OCI-LY1 (cell line): ENCODE data around the gene WDFY4.

Experiments used
- H2AFZ ChIP-seq: fragments of 200-600 bp; sonication (generic), shearing (Covaris generic); 2 replicates; pipeline ENCODE4 v1.6.0; 2014; ENCODE audit warnings: antibody characterized with exemption, mild to moderate bottlenecking, low read length
- H3F3A ChIP-seq: fragments of 200-600 bp; sonication (generic), shearing (Covaris generic); 2 replicates; pipeline ENCODE4 v1.6.0; 2014; ENCODE audit warnings: mild to moderate bottlenecking, antibody characterized with exemption, low read length, moderate library complexity; ENCODE audit not compliant: insufficient read depth
- H3K27ac ChIP-seq: fragments of 200-600 bp; sonication (generic); 2 replicates; pipeline ENCODE4 v1.5.1; 2014; ENCODE audit warnings: low read length, mixed run types, mild to moderate bottlenecking, low read depth; ENCODE audit not compliant: poor library complexity, severe bottlenecking
- H3K27me3 ChIP-seq: fragments of 200-600 bp; sonication (generic); 2 replicates; pipeline ENCODE4 v1.6.0; 2014; ENCODE audit warnings: antibody characterized with exemption, mild to moderate bottlenecking, low read length, moderate library complexity; ENCODE audit not compliant: insufficient read depth
- H3K36me3 ChIP-seq: fragments of 200-600 bp; sonication (generic); 2 replicates; pipeline ENCODE4 v1.6.1; 2014; ENCODE audit warnings: mild to moderate bottlenecking, antibody characterized with exemption, low read length, moderate library complexity, mixed read lengths; ENCODE audit not compliant: insufficient read depth
- H3K4me1 ChIP-seq: fragments of 200-600 bp; sonication (generic); 2 replicates; pipeline ENCODE4 v1.5.1; 2014; ENCODE audit warnings: mild to moderate bottlenecking, low read length, moderate library complexity; ENCODE audit not compliant: insufficient read depth, severe bottlenecking
- H3K4me2 ChIP-seq: fragments of 200-600 bp; sonication (generic), shearing (Covaris generic); 2 replicates; pipeline ENCODE4 v1.6.1; 2014; ENCODE audit warnings: low read length
- H3K4me3 ChIP-seq: fragments of 200-600 bp; sonication (generic); 2 replicates; pipeline ENCODE4 v1.5.1; 2014; ENCODE audit warnings: low read length, low read depth, mild to moderate bottlenecking, mixed read lengths; ENCODE audit not compliant: poor library complexity, severe bottlenecking
- H3K79me2 ChIP-seq: fragments of 200-600 bp; shearing (Covaris generic); 2 replicates; pipeline ENCODE4 v1.6.1; 2016; ENCODE audit warnings: mixed run types, low read length, mixed read lengths; ENCODE audit not compliant: insufficient read depth
- H3K9ac ChIP-seq: fragments of 200-600 bp; sonication (generic), shearing (Covaris generic); 2 replicates; pipeline ENCODE4 v1.6.1; 2014; ENCODE audit warnings: mild to moderate bottlenecking, low read length, mixed read lengths
- H3K9me2 ChIP-seq: fragments of 200-600 bp; sonication (generic), shearing (Covaris generic); 2 replicates; pipeline ENCODE4 v1.6.1; 2014; ENCODE audit warnings: low read depth, mild to moderate bottlenecking, low read length, mixed read lengths
- H3K9me3 ChIP-seq: fragments of 200-600 bp; shearing (Covaris generic); 2 replicates; pipeline ENCODE4 v1.6.1; 2014; ENCODE audit warnings: low read length, mixed read lengths
- H4K20me1 ChIP-seq: fragments of 200-600 bp; sonication (generic), shearing (Covaris generic); 2 replicates; pipeline ENCODE4 v1.6.0; 2016; ENCODE audit warnings: mild to moderate bottlenecking, low read length; ENCODE audit not compliant: insufficient read depth
- EZH2 ChIP-seq: fragments of 200-600 bp; sonication (generic), shearing (Covaris generic); IDR thresholded peaks from 2 replicates; pipeline ENCODE4 v1.8.0; 2017; ENCODE audit warnings: borderline replicate concordance, mixed run types, mild to moderate bottlenecking, antibody characterized with exemption, low read length, moderate library complexity, mixed read lengths
- TF ChIP-seq, protein P1 (sequence below): fragments of 200-600 bp; sonication (generic), shearing (Covaris generic); IDR thresholded peaks from 2 replicates; pipeline ENCODE4 v1.5.1; 2017; ENCODE audit warnings: mild to moderate bottlenecking, antibody characterized with exemption, low read length, moderate library complexity, mixed read lengths

WDFY4 gene

GRCh38 chr10:48681740-48682139 is 2.9 kb upstream of the WDFY4 start:
- Histone ChIP-seq H3K9me3 (peaks cover 17% of the 10 kb centered on the region), H3K27ac (peak overlapping the region; percentile 99), H3K9ac (no peak overlapping the region), H3K4me1 (peaks cover 52% of the 10 kb centered on the region), H3K4me2 (no peak overlapping the region), H3K9me2 (no peaks in the 10 kb centered on the region), H3K79me2 (peaks cover 9% of the 10 kb centered on the region), H3F3A (0 out of 2 replicates have a peak, but pooled peaks cover 13% of the 10 kb centered on the region), H2AFZ (no peak overlapping the region), H3K27me3 (no peaks in the 10 kb centered on the region), H3K4me3 (no peak overlapping the region), H3K36me3 (no peaks in the 10 kb centered on the region), H4K20me1 (no peaks in the 10 kb centered on the region)
- TF ChIP-seq, protein P1, sequence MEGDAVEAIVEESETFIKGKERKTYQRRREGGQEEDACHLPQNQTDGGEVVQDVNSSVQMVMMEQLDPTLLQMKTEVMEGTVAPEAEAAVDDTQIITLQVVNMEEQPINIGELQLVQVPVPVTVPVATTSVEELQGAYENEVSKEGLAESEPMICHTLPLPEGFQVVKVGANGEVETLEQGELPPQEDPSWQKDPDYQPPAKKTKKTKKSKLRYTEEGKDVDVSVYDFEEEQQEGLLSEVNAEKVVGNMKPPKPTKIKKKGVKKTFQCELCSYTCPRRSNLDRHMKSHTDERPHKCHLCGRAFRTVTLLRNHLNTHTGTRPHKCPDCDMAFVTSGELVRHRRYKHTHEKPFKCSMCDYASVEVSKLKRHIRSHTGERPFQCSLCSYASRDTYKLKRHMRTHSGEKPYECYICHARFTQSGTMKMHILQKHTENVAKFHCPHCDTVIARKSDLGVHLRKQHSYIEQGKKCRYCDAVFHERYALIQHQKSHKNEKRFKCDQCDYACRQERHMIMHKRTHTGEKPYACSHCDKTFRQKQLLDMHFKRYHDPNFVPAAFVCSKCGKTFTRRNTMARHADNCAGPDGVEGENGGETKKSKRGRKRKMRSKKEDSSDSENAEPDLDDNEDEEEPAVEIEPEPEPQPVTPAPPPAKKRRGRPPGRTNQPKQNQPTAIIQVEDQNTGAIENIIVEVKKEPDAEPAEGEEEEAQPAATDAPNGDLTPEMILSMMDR = no peak
- TF ChIP-seq EZH2 = no peak

DNA sequence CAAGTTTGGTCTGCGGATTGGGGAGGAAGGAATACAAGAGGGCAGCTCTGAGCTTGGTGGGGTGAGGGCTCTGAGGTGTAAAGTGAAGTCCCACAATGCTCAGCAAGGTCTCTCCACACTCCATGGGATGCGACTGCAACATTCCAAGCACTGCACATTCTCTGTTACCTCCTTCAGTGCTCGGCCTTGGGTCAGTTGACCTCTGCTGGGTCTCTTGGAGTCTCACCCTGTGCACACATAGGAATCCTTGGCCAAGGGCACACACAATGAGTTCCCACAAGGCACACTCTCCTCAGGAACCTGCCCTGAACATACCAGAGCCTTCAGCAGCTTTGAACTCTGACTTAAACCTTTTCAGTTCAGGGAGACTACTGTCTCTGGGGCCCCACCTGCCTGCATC is 2.4 kb upstream of the WDFY4 start:
- H3K4me1 ChIP-seq = peaks cover 57% of the 10 kb centered on the region
- 0 out of 2 replicates have a peak, but pooled peaks cover 13% of the 10 kb centered on the region for H3F3A ChIP-seq
- no peaks in the 10 kb centered on the region for H4K20me1 ChIP-seq
- H2AFZ ChIP-seq = no peak overlapping the region
- no peak overlapping the region; the same call in 1 of the 2 replicates for H3K9ac ChIP-seq
- no peak overlapping the region for H3K4me2 ChIP-seq
- no peak overlapping the region for H3K4me3 ChIP-seq
- H3K36me3 ChIP-seq = no peaks in the 10 kb centered on the region
- H3K27me3 ChIP-seq = no peaks in the 10 kb centered on the region
- H3K27ac ChIP-seq = peak overlapping the region; percentile 99
- no peak for TF ChIP-seq EZH2
- TF ChIP-seq, protein P1 = no peak
- H3K9me2 ChIP-seq = no peaks in the 10 kb centered on the region
- peaks cover 15% of the 10 kb centered on the region for H3K79me2 ChIP-seq
- peaks cover 17% of the 10 kb centered on the region for H3K9me3 ChIP-seq

DNA sequence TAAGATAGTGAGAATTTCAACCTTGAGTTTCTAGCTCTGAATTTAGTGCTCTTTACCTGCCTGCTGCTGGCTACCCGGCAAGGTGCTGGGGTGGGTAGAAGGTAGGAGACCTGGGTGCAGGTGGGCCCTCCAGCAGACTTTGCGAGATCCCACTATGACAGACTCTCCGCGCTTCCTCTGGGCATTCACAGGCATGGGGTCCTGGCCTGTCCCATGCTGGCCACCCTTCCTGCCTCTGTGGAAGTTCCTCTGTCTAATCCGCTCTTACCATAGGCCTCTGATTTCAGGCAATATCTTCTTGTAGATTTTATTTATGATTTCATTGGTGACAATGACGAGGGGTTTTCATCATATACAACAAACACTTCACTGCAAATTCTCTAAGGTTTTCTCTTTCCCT is 1.2 kb upstream of the WDFY4 start:
- Histone ChIP-seq H3K4me3 (peak overlapping the region; percentile 72), H3K4me1 (peaks cover 68% of the 10 kb centered on the region), H4K20me1 (no peaks in the 10 kb centered on the region), H3F3A (0 out of 2 replicates have a peak, but pooled peaks cover 13% of the 10 kb centered on the region), H2AFZ (no peak overlapping the region), H3K9me3 (peaks cover 9% of the 10 kb centered on the region; the same call in 1 of the 2 replicates), H3K9me2 (no peaks in the 10 kb centered on the region), H3K27me3 (no peaks in the 10 kb centered on the region), H3K9ac (peak overlapping the region; percentile 93; the same call in 1 of the 2 replicates), H3K36me3 (0 out of 2 replicates have a peak, but pooled peaks cover 7% of the 10 kb centered on the region), H3K79me2 (peaks cover 26% of the 10 kb centered on the region), H3K27ac (peak overlapping the region; percentile 99), H3K4me2 (peak overlapping the region; percentile 91)
- TF ChIP-seq, protein P1 = no peak
- TF ChIP-seq EZH2 = no peak
